ENCODE data around the gene AKR1C1. TPM values are rescaled to one million over a fixed set of nuclear protein-coding genes. Genes with fewer than 3 reads are reported as not detected.
"Not testable (repeated sequence)": the region's sequence is repeated elsewhere in the genome, so short reads cannot be mapped to it uniquely, and the experiment has no call there.

AKR1C1 gene
- polyA plus RNA-seq (2013, experiment 1 of 2), result 10.9 TPM
- 11.6 TPM for polyA plus RNA-seq (2013, experiment 2 of 2)

DNA sequence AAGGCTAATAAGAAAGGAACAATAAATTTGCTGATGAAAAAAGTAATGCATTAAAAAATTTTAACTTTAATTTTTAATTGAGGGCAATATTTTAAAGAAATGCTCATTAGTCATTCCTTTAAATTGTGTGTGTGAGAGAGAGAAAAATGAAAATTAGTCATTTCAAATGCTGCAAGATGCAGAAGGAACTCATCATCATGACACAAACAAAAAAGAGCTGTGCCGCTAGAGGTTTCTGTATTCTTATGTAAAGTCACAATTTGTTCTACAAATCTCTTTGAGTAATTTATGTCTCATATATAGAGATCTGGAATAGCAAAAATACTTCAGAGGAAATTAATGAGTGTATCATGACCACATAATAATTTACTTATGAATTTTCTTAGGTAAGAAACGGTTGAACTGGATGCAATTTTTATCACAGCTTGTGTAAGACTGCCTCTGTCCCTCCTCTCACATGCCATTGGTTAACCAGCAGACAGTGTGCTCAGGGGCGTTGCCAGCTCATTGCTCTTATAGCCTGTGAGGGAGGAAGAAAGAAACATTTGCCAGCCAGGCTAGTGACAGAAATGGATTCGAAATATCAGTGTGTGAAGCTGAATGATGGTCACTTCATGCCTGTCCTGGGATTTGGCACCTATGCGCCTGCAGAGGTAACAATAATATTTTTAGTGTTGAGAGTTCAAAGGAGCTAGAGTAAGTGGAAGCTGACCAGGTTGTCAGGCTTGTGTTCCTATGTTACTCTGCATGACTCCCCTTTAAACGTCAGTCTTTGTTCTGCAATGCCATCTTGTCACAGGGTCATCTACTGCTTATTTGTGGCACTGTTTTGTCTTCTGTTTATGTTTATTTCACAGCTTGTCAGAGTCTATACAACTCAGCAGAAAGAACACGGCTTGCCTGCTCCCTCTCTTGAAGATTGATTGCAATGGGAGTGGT lies at the start of gene AKR1C1:
Gene AKR1C1 (plus strand): TSS at position 540 of the 939 bp plus-strand sequence. CDS start 30 bp downstream, at position 570.
- not testable (repeated sequence) for H3K4me1 ChIP-seq (ENCODE audit: control insufficient read depth, insufficient read depth, low read length, poor library complexity, severe bottlenecking); H3K27ac ChIP-seq (ENCODE audit: low read depth, low read length, severe bottlenecking); H3K36me3 ChIP-seq (ENCODE audit: control insufficient read depth, insufficient read depth, low read length); H3K4me3 ChIP-seq (ENCODE audit: extremely low read depth, insufficient read depth, low read length, poor library complexity, severe bottlenecking); H3K9me3 ChIP-seq (ENCODE audit: control insufficient read depth, low read length)
- no CpG with 5 or more reads among the region's 7 CpGs for WGBS, 2 experiments (ENCODE audit: insufficient coverage in 2 of 2)

DNA sequence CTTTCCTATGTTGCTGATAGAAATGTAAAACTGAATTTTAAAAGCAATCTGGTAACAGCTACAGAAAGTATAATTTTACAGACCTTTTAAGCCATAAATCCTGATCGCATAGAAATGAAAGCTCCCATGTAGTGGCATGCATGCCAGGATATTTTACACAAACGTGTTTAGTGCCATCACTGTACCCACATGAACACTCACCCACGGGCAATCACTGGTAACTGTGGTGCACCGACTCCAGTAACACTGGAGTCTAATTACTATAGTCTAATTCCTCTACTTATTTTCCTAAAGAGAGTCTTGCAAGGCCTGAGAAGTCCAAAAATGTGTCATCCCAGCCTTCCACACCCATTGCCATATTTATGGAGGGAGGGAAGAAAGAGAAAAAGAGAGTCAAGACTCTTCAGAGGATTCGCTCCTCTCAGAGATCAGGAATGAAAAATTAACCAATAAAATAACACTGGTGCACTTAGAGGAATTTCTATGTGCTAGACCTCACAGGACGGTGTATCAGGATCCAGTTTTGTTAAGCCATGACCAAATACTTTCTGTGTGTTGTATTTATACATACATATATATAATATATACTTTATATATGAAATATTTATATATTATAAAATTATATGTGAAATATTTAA lies 48.9 kb upstream of the AKR1C1 start:
- Histone ChIP-seq H3K27ac (ENCODE audit: low read depth, low read length, severe bottlenecking) (no peak overlapping the region), H3K4me3 (ENCODE audit: extremely low read depth, insufficient read depth, low read length, poor library complexity, severe bottlenecking) (no peak overlapping the region), H3K4me1 (ENCODE audit: control insufficient read depth, insufficient read depth, low read length, poor library complexity, severe bottlenecking) (no peaks in the 10 kb centered on the region), H3K9me3 (ENCODE audit: control insufficient read depth, low read length) (peaks cover 3% of the 10 kb centered on the region), H3K36me3 (ENCODE audit: control insufficient read depth, insufficient read depth, low read length) (no peaks in the 10 kb centered on the region)
- WGBS, 2 experiments (ENCODE audit: insufficient coverage in 2 of 2), result 83% methylated on average over 3 of the region's 6 CpGs; no CpG with 5 or more reads in 1 of the 2 experiments

DNA sequence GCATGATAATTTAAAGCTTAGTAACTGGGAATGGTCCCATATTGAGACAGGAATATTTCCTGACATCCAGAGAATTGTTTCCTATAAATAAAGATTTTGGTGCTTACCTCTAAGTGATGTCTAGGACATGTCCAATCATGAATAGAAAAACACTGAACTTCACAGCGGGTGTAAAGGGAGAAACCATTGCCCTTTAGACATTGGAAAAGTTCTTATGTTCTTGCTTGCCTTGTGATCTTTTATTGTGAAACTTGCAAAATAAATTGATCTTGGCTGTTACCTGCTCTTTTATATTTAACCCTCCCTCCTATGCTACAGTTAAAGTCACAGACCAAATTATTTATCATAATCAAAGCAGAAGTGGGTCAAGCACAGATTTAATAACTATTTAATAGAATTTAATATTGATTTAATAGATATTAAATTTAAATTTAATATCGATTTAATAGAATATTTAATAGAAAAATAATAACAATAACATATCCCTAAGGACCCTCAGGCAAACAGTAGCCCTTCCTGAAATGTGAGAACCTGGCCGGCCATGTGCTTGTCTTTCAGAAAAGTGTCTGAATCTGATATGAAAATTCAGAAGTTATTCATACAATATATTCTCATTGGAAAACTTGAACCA lies 47.0 kb upstream of the AKR1C1 start:
- Histone ChIP-seq H3K4me1 (ENCODE audit: control insufficient read depth, insufficient read depth, low read length, poor library complexity, severe bottlenecking) (no peaks in the 10 kb centered on the region), H3K4me3 (ENCODE audit: extremely low read depth, insufficient read depth, low read length, poor library complexity, severe bottlenecking) (no peak overlapping the region), H3K9me3 (ENCODE audit: control insufficient read depth, low read length) (no peaks in the 10 kb centered on the region), H3K27ac (ENCODE audit: low read depth, low read length, severe bottlenecking) (no peak overlapping the region), H3K36me3 (ENCODE audit: control insufficient read depth, insufficient read depth, low read length) (no peaks in the 10 kb centered on the region)
- no CpG with 5 or more reads among the region's 3 CpGs for WGBS, 2 experiments (ENCODE audit: insufficient coverage in 2 of 2)

DNA sequence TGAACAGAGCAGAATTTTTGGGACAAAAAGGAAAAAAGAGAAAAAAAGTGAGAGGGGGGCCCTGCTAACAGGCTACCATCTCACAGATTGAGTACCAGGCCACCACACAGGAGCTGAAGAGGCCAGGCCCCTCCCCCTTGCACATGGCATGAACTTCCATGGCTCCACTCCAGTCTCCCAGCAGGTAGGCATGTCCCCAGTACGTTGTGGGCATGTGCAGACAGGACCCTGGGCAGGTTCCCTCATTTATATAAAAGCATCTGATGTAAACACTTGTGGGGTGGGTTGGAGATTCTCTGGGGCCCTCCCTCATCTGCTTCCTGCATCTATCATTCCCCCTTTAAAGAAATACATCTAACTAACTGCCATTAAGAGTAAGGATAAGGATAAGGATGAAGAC lies 45.0 kb upstream of the AKR1C1 start:
- H3K27ac ChIP-seq (ENCODE audit: low read depth, low read length, severe bottlenecking), result no peak overlapping the region

DNA sequence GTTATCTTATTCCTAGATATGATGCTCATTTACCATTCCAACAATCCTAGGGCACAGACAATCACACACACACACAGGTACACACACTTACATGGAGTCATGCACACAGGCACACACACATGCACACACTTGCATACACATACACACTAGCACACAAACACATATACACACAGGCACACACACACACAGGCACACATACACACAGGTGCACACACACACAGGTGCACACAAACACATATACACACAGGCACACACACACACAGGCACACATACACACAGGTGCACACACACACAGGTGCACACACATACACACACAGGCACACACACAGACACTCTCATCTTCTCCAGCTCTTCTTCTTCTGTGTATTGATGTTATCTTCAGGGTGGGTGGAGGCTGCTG lies 38.7 kb upstream of the AKR1C1 start:
- H3K4me3 ChIP-seq (ENCODE audit: extremely low read depth, insufficient read depth, low read length, poor library complexity, severe bottlenecking); H3K27ac ChIP-seq (ENCODE audit: low read depth, low read length, severe bottlenecking); H3K4me1 ChIP-seq (ENCODE audit: control insufficient read depth, insufficient read depth, low read length, poor library complexity, severe bottlenecking); H3K9me3 ChIP-seq (ENCODE audit: control insufficient read depth, low read length); H3K36me3 ChIP-seq (ENCODE audit: control insufficient read depth, insufficient read depth, low read length): not testable (repeated sequence)

More for the DNA sequence above, 45.0 kb upstream of the AKR1C1 start:
- H3K4me3 ChIP-seq (ENCODE audit: extremely low read depth, insufficient read depth, low read length, poor library complexity, severe bottlenecking), result no peak overlapping the region
- H3K9me3 ChIP-seq (ENCODE audit: control insufficient read depth, low read length), result no peaks in the 10 kb centered on the region
- WGBS, 2 experiments (ENCODE audit: insufficient coverage in 2 of 2), result no CpG with 5 or more reads among the region's 1 CpG
- no peaks in the 10 kb centered on the region for H3K4me1 ChIP-seq (ENCODE audit: control insufficient read depth, insufficient read depth, low read length, poor library complexity, severe bottlenecking)
- H3K36me3 ChIP-seq (ENCODE audit: control insufficient read depth, insufficient read depth, low read length), result no peaks in the 10 kb centered on the region

DNA sequence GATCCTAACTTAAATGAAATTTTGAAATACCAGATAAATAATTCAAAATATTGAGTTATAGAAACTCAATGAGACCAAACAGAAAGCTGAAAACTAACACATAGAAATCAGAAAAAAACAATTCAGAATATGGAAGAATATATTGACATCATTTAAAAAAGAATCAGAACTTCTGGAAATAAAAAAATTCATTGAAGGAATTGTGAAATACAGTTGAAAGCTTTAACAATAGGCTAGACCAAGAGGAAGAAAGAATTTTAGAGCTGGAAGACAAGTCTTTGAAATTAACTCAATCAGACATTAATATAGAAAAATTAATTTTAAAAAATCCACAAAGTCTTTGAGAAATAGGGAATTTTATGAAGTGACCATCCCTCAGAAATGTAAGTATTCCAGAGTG lies 36.8 kb upstream of the AKR1C1 start:
- H3K4me1 ChIP-seq (ENCODE audit: control insufficient read depth, insufficient read depth, low read length, poor library complexity, severe bottlenecking), result no peaks in the 10 kb centered on the region
- no peaks in the 10 kb centered on the region for H3K9me3 ChIP-seq (ENCODE audit: control insufficient read depth, low read length)

DNA sequence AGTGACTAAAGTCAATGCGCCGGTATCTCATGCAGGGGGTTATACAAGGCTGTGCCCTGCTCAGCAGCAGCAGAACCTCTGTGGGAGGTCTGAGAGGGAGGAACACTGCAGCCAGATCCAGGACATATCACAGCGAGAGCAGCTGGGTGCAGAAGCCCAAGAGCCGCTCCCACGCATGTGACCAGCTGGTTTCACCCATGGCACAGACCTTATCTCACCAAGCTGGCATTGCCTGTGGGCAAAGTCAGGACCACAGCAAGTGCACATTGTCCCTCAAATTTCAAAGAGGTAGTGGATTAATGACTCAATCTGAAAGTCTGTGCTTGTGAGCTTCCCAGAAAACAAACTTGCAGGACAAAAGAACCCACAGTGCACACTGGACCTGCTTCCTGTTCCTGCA lies 31.6 kb upstream of the AKR1C1 start:
- Histone ChIP-seq H3K27ac (ENCODE audit: low read depth, low read length, severe bottlenecking) (no peak overlapping the region), H3K9me3 (ENCODE audit: control insufficient read depth, low read length) (no peaks in the 10 kb centered on the region), H3K4me1 (ENCODE audit: control insufficient read depth, insufficient read depth, low read length, poor library complexity, severe bottlenecking) (no peaks in the 10 kb centered on the region), H3K4me3 (ENCODE audit: extremely low read depth, insufficient read depth, low read length, poor library complexity, severe bottlenecking) (no peak overlapping the region), H3K36me3 (ENCODE audit: control insufficient read depth, insufficient read depth, low read length) (no peaks in the 10 kb centered on the region)
- WGBS, 2 experiments (ENCODE audit: insufficient coverage in 2 of 2), result 93% methylated on average over 3 of the region's 5 CpGs; no CpG with 5 or more reads in 1 of the 2 experiments

More for the DNA sequence above, 36.8 kb upstream of the AKR1C1 start:
- Histone ChIP-seq H3K4me3 (ENCODE audit: extremely low read depth, insufficient read depth, low read length, poor library complexity, severe bottlenecking) (no peak overlapping the region), H3K36me3 (ENCODE audit: control insufficient read depth, insufficient read depth, low read length) (no peaks in the 10 kb centered on the region), H3K27ac (ENCODE audit: low read depth, low read length, severe bottlenecking) (no peak overlapping the region)

DNA sequence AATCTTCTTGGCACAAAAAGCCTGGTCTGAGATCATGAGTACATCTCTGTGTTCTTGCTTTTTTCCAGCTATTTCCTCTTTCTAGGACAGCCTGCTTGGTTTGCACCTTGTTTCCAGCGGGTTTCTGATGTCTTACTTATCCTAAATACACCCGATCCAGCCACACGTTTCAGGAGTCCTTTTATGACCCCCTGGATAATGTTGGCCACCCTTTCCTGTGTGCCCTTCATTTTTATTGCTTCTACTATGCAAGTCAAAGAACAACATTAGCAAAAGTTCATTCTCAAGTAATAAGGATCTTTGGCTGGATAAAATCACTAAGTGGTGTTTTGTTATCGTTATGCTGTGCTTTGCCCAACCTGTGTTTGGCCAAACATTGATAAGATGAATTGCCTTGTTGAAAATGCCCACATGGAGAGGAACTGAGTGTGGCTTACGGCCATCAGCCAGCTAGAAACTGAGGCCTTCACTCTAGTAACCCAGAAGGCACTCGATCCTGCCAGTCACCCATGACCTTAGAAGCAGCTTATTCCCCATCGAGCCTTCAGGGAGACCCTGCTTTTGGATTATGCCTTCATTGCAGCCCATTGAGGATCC lies 28.7 kb upstream of the AKR1C1 start:
- Histone ChIP-seq H3K27ac (ENCODE audit: low read depth, low read length, severe bottlenecking) (no peak overlapping the region), H3K36me3 (ENCODE audit: control insufficient read depth, insufficient read depth, low read length) (no peaks in the 10 kb centered on the region), H3K9me3 (ENCODE audit: control insufficient read depth, low read length) (no peaks in the 10 kb centered on the region), H3K4me3 (ENCODE audit: extremely low read depth, insufficient read depth, low read length, poor library complexity, severe bottlenecking) (no peak overlapping the region), H3K4me1 (ENCODE audit: control insufficient read depth, insufficient read depth, low read length, poor library complexity, severe bottlenecking) (peaks cover under 1% of the 10 kb centered on the region)
- WGBS, 2 experiments (ENCODE audit: insufficient coverage in 2 of 2), result 88 to 92% methylated on average over 7 of the region's 7 CpGs

DNA sequence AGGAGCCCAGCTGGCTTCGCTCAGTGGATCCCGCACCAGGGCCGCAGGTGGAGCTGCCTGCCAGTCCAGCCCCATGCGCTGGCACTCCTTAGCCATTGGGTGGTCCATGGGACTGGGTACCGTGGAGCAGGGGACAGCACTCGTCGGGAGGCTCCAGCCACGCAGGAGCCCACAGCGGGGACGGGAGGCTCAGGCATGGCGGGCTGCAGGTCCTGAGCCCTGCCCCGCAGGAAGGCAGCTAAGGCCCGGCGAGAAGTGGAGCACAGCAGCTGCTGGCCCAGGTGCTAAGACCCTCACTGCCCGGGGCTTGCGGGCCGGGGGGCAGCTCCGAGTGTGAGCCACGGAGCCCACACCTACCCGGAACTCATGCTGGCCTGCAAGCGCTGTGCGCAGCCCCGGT lies 25.9 kb upstream of the AKR1C1 start:
- H3K4me1 ChIP-seq (ENCODE audit: control insufficient read depth, insufficient read depth, low read length, poor library complexity, severe bottlenecking), result peaks cover 13% of the 10 kb centered on the region
- H3K27ac ChIP-seq (ENCODE audit: low read depth, low read length, severe bottlenecking), result no peak overlapping the region
- H3K9me3 ChIP-seq (ENCODE audit: control insufficient read depth, low read length), result no peaks in the 10 kb centered on the region
- 96 to 97% methylated on average over 15 to 19 of the region's 23 CpGs for WGBS, 2 experiments (ENCODE audit: insufficient coverage in 2 of 2)
- no peaks in the 10 kb centered on the region for H3K36me3 ChIP-seq (ENCODE audit: control insufficient read depth, insufficient read depth, low read length)
- H3K4me3 ChIP-seq (ENCODE audit: extremely low read depth, insufficient read depth, low read length, poor library complexity, severe bottlenecking), result no peak overlapping the region

DNA sequence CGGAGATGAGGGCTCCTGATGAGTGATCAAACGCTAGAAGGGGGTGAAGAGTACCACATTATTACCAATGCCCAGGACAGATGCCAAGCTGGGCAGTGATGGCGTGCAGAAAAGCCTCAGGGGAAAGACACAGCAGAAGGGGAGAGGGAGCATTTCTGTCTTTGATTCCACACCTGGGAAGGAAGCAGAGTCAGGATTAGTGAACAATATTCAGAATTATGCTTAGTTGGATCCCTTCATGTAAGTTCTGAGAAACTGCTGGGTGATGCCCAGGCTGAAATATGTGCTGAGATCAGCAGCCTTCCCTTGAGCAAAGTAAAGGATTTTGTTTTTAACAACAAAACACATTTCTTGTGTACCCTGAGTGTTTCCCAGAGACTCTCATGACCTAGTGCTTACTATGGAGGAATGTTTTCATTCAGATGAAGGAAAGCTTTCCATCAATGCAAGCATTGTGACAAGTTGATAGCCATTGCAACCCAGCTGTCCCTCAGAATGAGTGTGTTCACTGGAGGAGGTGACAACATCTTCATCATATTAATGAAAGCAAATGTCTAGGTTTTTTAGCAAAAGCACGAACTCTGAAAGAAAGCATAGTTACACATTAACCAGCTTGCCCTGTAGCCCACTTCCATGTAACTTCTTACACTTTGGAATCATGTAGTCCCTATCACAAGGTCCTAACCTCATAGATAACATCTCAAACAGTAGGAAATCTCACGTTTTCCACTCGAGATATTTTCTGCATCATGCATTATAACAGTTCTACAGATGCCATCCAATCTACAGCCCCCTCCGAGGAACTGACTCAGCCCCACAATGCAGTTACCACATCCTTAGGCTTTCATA lies 23.8 kb upstream of the AKR1C1 start:
- Histone ChIP-seq H3K27ac (ENCODE audit: low read depth, low read length, severe bottlenecking) (no peak overlapping the region), H3K4me1 (ENCODE audit: control insufficient read depth, insufficient read depth, low read length, poor library complexity, severe bottlenecking) (peaks cover 13% of the 10 kb centered on the region), H3K9me3 (ENCODE audit: control insufficient read depth, low read length) (no peaks in the 10 kb centered on the region), H3K4me3 (ENCODE audit: extremely low read depth, insufficient read depth, low read length, poor library complexity, severe bottlenecking) (no peak overlapping the region), H3K36me3 (ENCODE audit: control insufficient read depth, insufficient read depth, low read length) (no peaks in the 10 kb centered on the region)
- WGBS, 2 experiments (ENCODE audit: insufficient coverage in 2 of 2), result 85 to 86% methylated on average over 6 to 7 of the region's 7 CpGs
